ENCODE data around the gene MYEOV.
A peak's percentile ranks its signal among the peaks of the same experiment; 100 is the strongest.

The MYEOV gene

DNA sequence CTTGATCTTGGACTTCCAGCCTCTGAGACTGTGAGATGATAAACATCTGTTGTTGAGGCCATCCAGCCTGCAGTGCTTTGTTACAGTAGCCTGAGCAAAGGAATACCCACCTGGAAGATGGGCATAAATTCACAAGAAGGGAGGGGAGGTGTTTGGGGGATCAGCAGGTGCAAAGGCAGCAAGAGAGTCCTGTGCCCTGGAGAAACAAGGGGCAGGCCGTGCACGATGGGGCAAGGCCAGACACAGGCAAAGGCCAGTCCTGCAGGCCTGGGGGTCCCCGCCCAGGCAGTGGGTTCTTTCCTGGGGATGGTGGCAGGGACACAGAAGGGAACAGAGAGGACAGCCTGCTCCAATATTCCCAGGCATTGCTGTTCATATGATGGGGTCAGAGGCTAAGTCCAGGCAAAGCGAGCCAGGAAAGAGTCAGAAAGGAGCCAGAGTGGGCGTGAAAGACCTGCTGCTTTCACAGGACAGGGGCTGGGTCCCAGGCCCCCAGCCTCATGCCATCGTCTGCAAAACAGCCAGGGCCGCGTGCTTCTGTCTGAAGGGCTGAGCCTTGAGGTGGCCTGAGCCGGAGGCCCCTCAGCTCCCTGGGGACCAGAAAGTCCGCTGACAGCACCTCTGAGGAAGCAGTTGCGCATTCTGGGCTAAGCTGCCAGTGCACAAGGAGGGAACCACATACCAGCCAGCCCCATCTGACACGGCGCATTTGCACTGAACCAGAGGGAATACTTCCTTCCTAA is 48.8 kb downstream of the MYEOV start:
- TF ChIP-seq, protein P1, sequence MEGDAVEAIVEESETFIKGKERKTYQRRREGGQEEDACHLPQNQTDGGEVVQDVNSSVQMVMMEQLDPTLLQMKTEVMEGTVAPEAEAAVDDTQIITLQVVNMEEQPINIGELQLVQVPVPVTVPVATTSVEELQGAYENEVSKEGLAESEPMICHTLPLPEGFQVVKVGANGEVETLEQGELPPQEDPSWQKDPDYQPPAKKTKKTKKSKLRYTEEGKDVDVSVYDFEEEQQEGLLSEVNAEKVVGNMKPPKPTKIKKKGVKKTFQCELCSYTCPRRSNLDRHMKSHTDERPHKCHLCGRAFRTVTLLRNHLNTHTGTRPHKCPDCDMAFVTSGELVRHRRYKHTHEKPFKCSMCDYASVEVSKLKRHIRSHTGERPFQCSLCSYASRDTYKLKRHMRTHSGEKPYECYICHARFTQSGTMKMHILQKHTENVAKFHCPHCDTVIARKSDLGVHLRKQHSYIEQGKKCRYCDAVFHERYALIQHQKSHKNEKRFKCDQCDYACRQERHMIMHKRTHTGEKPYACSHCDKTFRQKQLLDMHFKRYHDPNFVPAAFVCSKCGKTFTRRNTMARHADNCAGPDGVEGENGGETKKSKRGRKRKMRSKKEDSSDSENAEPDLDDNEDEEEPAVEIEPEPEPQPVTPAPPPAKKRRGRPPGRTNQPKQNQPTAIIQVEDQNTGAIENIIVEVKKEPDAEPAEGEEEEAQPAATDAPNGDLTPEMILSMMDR (IDR thresholded peaks at IDR 0.05): no peak
- Histone ChIP-seq H3K9me3 (no peaks in the 10 kb centered on the region), H3K36me3 (no peaks in the 10 kb centered on the region), H3K27ac (no peak overlapping the region), H3K4me3 (no peak overlapping the region), H3K27me3 (no peaks in the 10 kb centered on the region), H3K4me1 (no peaks in the 10 kb centered on the region)
- intact Hi-C loops (cut with DNase I; ENCODE audit: low total_unique reads): no loop called here
- DNase-seq: peak in 1 of 2 donors; percentile 44

DNA sequence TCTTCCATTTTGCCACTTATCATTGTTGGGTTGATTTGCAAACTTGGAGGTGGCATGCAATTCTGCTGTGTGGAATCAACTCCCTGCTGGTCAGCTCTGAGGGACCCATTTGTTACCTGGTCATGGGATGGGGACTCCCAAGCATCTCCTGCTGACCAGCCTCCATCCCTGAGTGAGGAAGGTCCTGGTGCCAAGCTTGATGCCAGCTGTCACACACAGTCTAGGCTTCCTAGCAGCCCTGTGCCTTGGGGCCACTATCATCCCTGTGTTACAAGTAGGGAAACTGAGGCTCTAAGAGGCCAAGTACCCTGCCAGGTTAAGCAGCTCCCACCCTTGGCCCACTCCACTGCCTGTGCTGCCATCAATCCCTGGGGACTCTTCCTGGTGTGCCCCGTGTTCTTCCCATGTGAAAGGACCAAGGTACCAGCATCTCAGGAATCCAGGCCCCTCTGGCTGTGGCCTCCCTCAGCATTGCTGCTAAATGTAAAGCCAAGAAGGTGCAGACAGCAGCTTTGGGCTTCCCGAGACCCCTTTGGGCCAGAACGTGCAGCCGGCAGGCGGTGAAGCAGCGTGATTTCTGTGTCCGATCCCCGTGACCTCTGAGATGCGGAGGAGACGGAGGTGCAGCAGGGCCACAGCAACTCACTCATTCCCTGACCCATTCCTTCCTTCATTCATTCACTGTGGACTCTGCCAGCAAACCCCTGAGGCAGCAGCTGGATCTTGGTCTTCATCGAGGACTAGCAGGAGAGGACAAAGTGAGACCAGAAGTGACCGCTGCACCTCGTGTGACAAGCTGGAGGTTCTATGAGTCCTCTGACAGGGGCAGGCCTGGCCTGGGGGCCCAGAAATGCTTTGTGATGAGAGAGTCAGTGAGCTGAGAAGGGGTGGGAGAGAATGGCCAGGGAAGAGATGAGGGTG is 49.7 kb downstream of the MYEOV start:
- intact Hi-C loops (cut with DNase I; ENCODE audit: low total_unique reads): no loop called here
- Histone ChIP-seq H3K36me3 (no peaks in the 10 kb centered on the region), H3K4me1 (no peaks in the 10 kb centered on the region), H3K4me3 (no peak overlapping the region), H3K27ac (no peak overlapping the region), H3K27me3 (no peaks in the 10 kb centered on the region), H3K9me3 (no peaks in the 10 kb centered on the region)
- TF ChIP-seq, protein P1 (IDR thresholded peaks at IDR 0.05): no peak
- peak in 1 of 2 donors; percentile 59 for DNase-seq

DNA sequence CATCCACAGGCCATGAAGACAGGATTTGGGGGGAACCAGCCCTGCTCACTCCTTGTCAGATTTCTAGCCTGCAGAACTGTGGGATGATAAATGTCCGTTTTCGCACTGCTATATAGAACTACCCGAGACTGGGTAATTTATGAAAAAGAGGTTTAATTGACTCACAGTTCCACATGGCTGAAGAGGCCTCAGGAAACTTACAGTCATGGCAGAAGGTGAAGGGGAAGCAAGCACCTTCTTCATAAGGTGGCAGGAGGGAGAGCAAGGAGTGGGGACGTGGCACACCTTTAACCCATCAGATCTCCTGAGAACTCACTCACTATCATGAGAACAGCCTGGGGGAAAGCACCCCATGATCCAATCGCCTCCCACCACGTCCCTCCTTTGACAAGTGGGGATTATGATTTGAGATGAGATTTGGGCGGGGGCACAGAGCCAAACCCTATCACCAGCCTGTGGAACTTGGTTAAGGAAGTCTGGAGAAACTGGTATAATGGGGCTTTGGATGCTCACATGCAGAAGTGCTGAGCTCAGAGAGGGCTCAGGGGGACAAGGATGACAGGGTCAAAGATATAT is 50.7 kb downstream of the MYEOV start:
- intact Hi-C loops (cut with DNase I; ENCODE audit: low total_unique reads): no loop called here
- Histone ChIP-seq H3K36me3 (no peaks in the 10 kb centered on the region), H3K4me1 (no peaks in the 10 kb centered on the region), H3K27ac (no peak overlapping the region), H3K9me3 (no peaks in the 10 kb centered on the region), H3K4me3 (no peak overlapping the region), H3K27me3 (no peaks in the 10 kb centered on the region)
- TF ChIP-seq, protein P1 (IDR thresholded peaks at IDR 0.05): no peak
- DNase-seq: peak in 1 of 2 donors; percentile 28
